Fibroblast of upper back skin (primary cell): ENCODE data around the gene PDE8B.
"Not testable (repeated sequence)": the region's sequence is repeated elsewhere in the genome, so short reads cannot be mapped to it uniquely, and the experiment has no call there.

Experiments used
- DNase-seq: peaks from one replicate; pipeline ENCODE4 v3.0.0-alpha.2; 2013

Gene PDE8B

GRCh38 chr5:77454123-77454522 lies 243.6 kb downstream of the PDE8B start:
- no peak for DNase-seq

DNA sequence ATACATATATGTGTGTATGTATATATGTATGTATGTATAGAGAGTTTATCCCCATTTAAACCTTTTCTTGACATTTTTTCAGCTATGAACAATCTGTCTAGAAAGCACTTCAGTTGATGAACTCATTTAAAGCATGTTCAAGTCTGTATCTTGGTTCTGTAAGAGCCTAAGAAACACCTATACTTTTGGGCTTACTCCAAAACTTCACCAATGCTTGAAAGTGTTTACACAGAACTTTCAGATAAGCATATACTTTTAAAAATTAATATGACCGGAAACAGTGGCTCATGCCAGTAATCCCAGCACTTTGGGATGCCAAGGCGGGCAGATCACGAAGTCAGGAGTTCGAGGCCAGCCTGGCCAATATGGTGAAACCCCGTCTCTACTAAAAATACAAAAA lies 250.8 kb downstream of the PDE8B start:
- no peak for DNase-seq

DNA sequence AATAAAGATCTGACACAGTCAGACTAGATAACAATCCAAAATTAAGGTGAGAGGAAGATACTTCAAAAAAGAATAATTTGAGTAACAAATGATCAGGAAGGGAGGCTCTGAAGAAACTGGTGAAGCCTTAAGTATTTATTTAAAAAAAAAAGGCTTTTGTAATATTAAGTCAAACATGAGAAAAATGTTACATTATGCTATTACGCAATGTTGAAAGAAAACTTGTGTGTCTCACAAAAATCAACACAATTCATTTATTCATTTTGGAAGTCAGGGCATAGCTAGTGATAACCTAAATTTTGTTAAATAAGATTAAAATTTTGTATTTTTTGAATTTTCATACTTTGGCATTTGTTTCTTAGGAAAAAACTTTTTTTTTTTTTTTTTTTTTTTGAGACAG lies 253.4 kb downstream of the PDE8B start:
- no peak for DNase-seq

GRCh38 chr5:77468875-77469274 lies 258.4 kb downstream of the PDE8B start:
- not testable (repeated sequence) for DNase-seq

- not testable (repeated sequence) for DNase-seq
Measured at GRCh38 chr5:77475041-77475440, 264.6 kb downstream of the PDE8B start.
